Esophagus squamous epithelium (tissue), 4 donors: ENCODE measurements around the gene ASCC2.

Experiments used
- CTCF ChIP-seq, 6 experiments: fragments of 450-650 bp in 4 of 6; fragments of 200-600 bp in 2 of 6; sonication (generic) in 2 of 6; IDR thresholded peaks; one replicate each; pipeline ENCODE4 v1.5.1; 2016 to 2019; ENCODE audit warnings: antibody characterized with exemption in 6 of 6, mild to moderate bottlenecking in 4 of 6, moderate library complexity in 4 of 6
- POLR2A ChIP-seq, 4 donors: fragments of 450-650 bp; IDR thresholded peaks; one replicate each; pipeline ENCODE4 v1.6.1; 2017; ENCODE audit warnings: antibody characterized with exemption in 4 of 4, mild to moderate bottlenecking in 4 of 4, moderate library complexity in 3 of 4

DNA sequence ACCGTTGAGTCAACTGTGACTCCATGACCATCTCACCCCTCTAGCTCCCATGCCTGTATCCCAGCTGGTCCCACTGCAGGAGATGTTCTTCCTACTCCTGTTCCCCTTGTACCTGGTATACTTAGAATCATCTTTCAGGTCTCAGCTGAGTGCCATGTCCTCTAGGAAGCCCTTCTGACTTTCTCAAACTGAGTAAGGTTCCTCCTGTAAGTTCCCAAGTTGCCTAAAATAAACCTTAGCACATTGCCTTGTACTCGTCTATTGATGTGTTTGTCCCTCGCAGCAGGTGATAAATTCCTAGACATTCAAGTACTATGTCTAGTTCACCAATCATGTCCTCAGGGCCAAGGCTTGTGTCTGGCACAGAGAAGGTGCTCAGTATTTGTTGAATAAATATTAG is 18.4 kb upstream of the ASCC2 start:
- TF ChIP-seq CTCF (IDR thresholded peaks at IDR 0.05) (no peak), POLR2A (IDR thresholded peaks at IDR 0.05) (no peak)
